Tibial nerve (tissue), 4 donors: ENCODE data around the gene MIER2. TPM values are rescaled to one million over a fixed set of nuclear protein-coding genes. Genes with fewer than 3 reads are reported as not detected.
"Not testable (repeated sequence)": the region's sequence is repeated elsewhere in the genome, so short reads cannot be mapped to it uniquely, and the experiment has no call there.

ENCODE experiments used
- DNase-seq, 2 donors: peaks; one replicate each; pipeline ENCODE4 v3.0.0-alpha.2; 2019; ENCODE audit warnings: low spot score in 2 of 2
- H3K27ac ChIP-seq, 4 donors: fragments of 200-600 bp; sonication (generic) in 3 of 4; one replicate each; pipeline ENCODE4 v1.5.1; 2017 to 2019; ENCODE audit warnings: mild to moderate bottlenecking in 1 of 4
- H3K27me3 ChIP-seq, 2 donors: fragments of 200-600 bp; sonication (generic) in 1 of 2; one replicate each; pipeline versions ENCODE4 v1.5.1 to v1.6.0; 2017 to 2019
- H3K36me3 ChIP-seq, 3 donors: fragments of 200-600 bp; sonication (generic); one replicate each; pipeline ENCODE4 v1.5.1; 2018 to 2019
- H3K4me1 ChIP-seq, 4 donors: fragments of 200-600 bp; sonication (generic) in 3 of 4; one replicate each; pipeline ENCODE4 v1.5.1; 2017 to 2019
- H3K4me3 ChIP-seq, 4 donors: fragments of 200-600 bp; sonication (generic) in 3 of 4; one replicate each; pipeline ENCODE4 v1.5.1; 2017 to 2019; ENCODE audit warnings: mild to moderate bottlenecking in 1 of 4, moderate library complexity in 1 of 4
- H3K9me3 ChIP-seq, 4 donors: fragments of 200-600 bp; sonication (generic) in 3 of 4; one replicate each; pipeline ENCODE4 v1.5.1; 2017 to 2019
- CTCF ChIP-seq, 5 experiments: fragments of 200-600 bp in 3 of 5; fragments of 450-650 bp in 2 of 5; sonication (generic) in 3 of 5; IDR thresholded peaks; one replicate each; pipeline ENCODE4 v1.5.1; 2016 to 2019; ENCODE audit warnings: antibody characterized with exemption in 5 of 5, mild to moderate bottlenecking in 3 of 5, moderate library complexity in 2 of 5
- EP300 ChIP-seq, 2 donors: sonication (generic); formaldehyde crosslinking; IDR thresholded peaks; one replicate each; pipeline ENCODE4 v1.6.1; 2017; ENCODE audit warnings: antibody characterized with exemption in 2 of 2, mild to moderate bottlenecking in 1 of 2
- POLR2A ChIP-seq, 2 donors: fragments of 450-650 bp; IDR thresholded peaks; one replicate each; pipeline ENCODE4 v1.6.1; 2017; ENCODE audit warnings: antibody characterized with exemption in 2 of 2, mild to moderate bottlenecking in 2 of 2, moderate library complexity in 2 of 2
- WGBS, 2 donors: methylation state at CpG; one replicate each; pipeline ENCODE4 v1.1.5; 2018; 5-methylcytosine and 5-hydroxymethylcytosine counted together
- total RNA-seq, 4 donors: library from RNA; depleted of rRNA; stranded (reverse); fragments of >200 nt; gene quantifications; one replicate each; pipeline ENCODE4 v1.1.0, GENCODE V29; 2016

The MIER2 gene
- total RNA-seq, 4 donors from 2014 or later = 17.8 to 20.7 (median 19.1) TPM

GRCh38 chr19:271856-272255, 72.7 kb downstream of the MIER2 start:
- Histone ChIP-seq H3K4me3 (no peak overlapping the region), H3K36me3 (no peaks in the 10 kb centered on the region), H3K9me3 (no peaks in the 10 kb centered on the region), H3K27ac (no peak overlapping the region), H3K27me3 (peaks cover 0 to 21% of the 10 kb centered on the region in 2 donors), H3K4me1 (peaks cover 0 to 11% (median 4%) of the 10 kb centered on the region in 4 donors)
- TF ChIP-seq CTCF (IDR thresholded peaks at IDR 0.05) (no peak), POLR2A (IDR thresholded peaks at IDR 0.05) (no peak)
- DNase-seq = no peak
- 51 to 72% methylated on average over 6 of the region's 6 CpGs for WGBS, 2 donors

GRCh38 chr19:270766-271318, 73.8 kb downstream of the MIER2 start:
- not testable (repeated sequence) for DNase-seq
- 61 to 71% methylated on average over 10 of the region's 12 CpGs for WGBS, 2 donors

GRCh38 chr19:269241-269640, 75.4 kb downstream of the MIER2 start:
- Histone ChIP-seq H3K4me3 (no peak overlapping the region), H3K27ac (no peak overlapping the region), H3K9me3 (no peaks in the 10 kb centered on the region), H3K36me3 (no peaks in the 10 kb centered on the region), H3K27me3 (peaks cover 0 to 45% of the 10 kb centered on the region in 2 donors), H3K4me1 (peaks cover 0 to 15% (median 4%) of the 10 kb centered on the region in 4 donors)
- no peak for DNase-seq
- no peak for TF ChIP-seq EP300 (IDR thresholded peaks at IDR 0.05)

More at GRCh38 chr19:270766-271318, 73.8 kb downstream of the MIER2 start:
- not testable (repeated sequence) for H3K9me3 ChIP-seq, H3K36me3 ChIP-seq, H3K4me3 ChIP-seq, H3K27ac ChIP-seq
- H3K27me3 ChIP-seq = peaks cover 0 to 31% of the 10 kb centered on the region in 2 donors
- peaks cover 0 to 15% (median 4%) of the 10 kb centered on the region in 4 donors for H3K4me1 ChIP-seq

- no peak overlapping the region for H3K4me3 ChIP-seq
- no peak overlapping the region for H3K27ac ChIP-seq
- peaks cover 0 to 34% of the 10 kb centered on the region in 2 donors for H3K27me3 ChIP-seq
- no peaks in the 10 kb centered on the region for H3K36me3 ChIP-seq
- WGBS, 2 donors = 83 to 91% methylated on average over 1 of the region's 1 CpG
- H3K9me3 ChIP-seq = no peaks in the 10 kb centered on the region
- no peak for TF ChIP-seq EP300 (IDR thresholded peaks at IDR 0.05)
- TF ChIP-seq CTCF (IDR thresholded peaks at IDR 0.05) = no peak
- TF ChIP-seq POLR2A (IDR thresholded peaks at IDR 0.05) = no peak
- peaks cover 0 to 6% (median 2%) of the 10 kb centered on the region in 4 donors for H3K4me1 ChIP-seq
- no peak for DNase-seq
These were observed 82.5 kb downstream of the MIER2 start for GRCh38 chr19:262125-262524.

- peaks cover 0 to 14% of the 10 kb centered on the region in 2 donors for H3K27me3 ChIP-seq
- not testable (repeated sequence) for DNase-seq, H3K27ac ChIP-seq, H3K4me3 ChIP-seq, H3K4me1 ChIP-seq, H3K36me3 ChIP-seq, H3K9me3 ChIP-seq
- 74 to 76% methylated on average over 3 of the region's 3 CpGs for WGBS, 2 donors
These were observed 87.8 kb downstream of the MIER2 start for GRCh38 chr19:256804-257203.

Other genes starting within 250 kb of the MIER2 start
- not detected for gene OR4F17, start 237.7 kb downstream of the MIER2 start, total RNA-seq
- gene PLPP2, start 53.4 kb downstream of the MIER2 start, total RNA-seq = 10 to 100 TPM in 2 of 4 donors, 1 to 10 TPM in 2; 2.5 to 22.2 (median 9.3) TPM
- 1 to 10 TPM in 2 of 4 donors, under 1 TPM in 2; 0.21 to 2.7 (median 1.5) TPM for gene C2CD4C, start 64.4 kb upstream of the MIER2 start, total RNA-seq
- 10 to 100 TPM; 13.5 to 41.1 (median 22.9) TPM for gene SHC2, start 116.2 kb upstream of the MIER2 start, total RNA-seq
- under 1 TPM in 1 of 4 donors, not detected in 3; 0.21 TPM for gene MADCAM1, start 151.7 kb upstream of the MIER2 start, total RNA-seq
- 100 to 1,000 TPM; 108 to 131 (median 115) TPM for gene TPGS1, start 162.7 kb upstream of the MIER2 start, total RNA-seq
- 100 to 1,000 TPM in 1 of 4 donors, 10 to 100 TPM in 3; 60.7 to 110 (median 73.4) TPM for gene CDC34, start 187.0 kb upstream of the MIER2 start, total RNA-seq
- gene GZMM, start 199.3 kb upstream of the MIER2 start, total RNA-seq = 1 to 10 TPM in 1 of 4 donors, not detected in 3; 2.5 TPM
- gene BSG, start 227.8 kb upstream of the MIER2 start, total RNA-seq = 100 to 1,000 TPM; 303 to 400 (median 324) TPM
- gene HCN2, start 245.1 kb upstream of the MIER2 start, total RNA-seq = under 1 TPM in 1 of 4 donors, not detected in 3; 0.59 TPM